ENCODE data around the gene CHD6.

- TF ChIP-seq ZNF274 (IDR thresholded peaks at IDR 0.05; ENCODE audit: low read depth, low read length) (no peak), YY1 (IDR thresholded peaks at IDR 0.05; ENCODE audit: insufficient read depth, insufficient read length) (no peak)
Observed at GRCh38 chr20:41571006-41571405, 47.2 kb downstream of the CHD6 start.

All from NT2/D1 (cell line).